ENCODE data around the gene MT1G. TPM values are rescaled to one million over a fixed set of nuclear protein-coding genes. Genes with fewer than 3 reads are reported as not detected.
"Not testable (repeated sequence)": the region's sequence is repeated elsewhere in the genome, so short reads cannot be mapped to it uniquely, and the experiment has no call there.

The MT1G gene
- total RNA-seq, 2 experiments from 2014 or later: 14.7 TPM

DNA sequence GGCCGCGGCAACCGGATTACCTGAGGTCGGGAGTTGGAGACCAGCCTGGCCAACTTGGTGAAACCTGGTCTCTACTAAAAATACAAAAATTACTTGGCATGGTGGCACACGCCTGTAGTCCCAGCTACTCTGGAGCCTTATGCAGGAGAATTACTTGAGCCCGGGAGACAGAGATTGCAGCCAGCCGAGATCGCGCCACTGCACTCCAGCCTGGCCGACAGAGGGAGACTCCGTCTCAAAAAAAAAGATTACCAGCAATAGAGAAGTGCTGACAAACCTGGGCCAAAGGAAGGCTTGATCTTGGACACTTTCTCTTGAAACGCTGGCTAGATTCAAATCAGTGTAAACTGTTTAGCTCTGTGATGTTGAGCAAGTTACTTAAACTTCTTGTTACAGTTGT, 6.1 kb upstream of the MT1G start:
- H3K4me3 Mint-ChIP-seq: no peak overlapping the region
- ATAC-seq (no peak), DNase-seq (peak; percentile 53)
- H3K27ac Mint-ChIP-seq: no peak overlapping the region
- ChIA-PET POLR2A (interaction anchor here (0.9 kb wide), 1 partner anchor 48 kb away, joined by 3 read pairs; the partner anchor contains the start of gene MT1E), CTCF (interaction anchor here (1.2 to 2.3 kb wide), 4 partner anchors 9 to 98 kb away, joined by 4 to 16 read pairs (median 4); partner anchors contain the start of gene MT1X)
- peaks cover 49% of the 10 kb centered on the region for H3K27me3 Mint-ChIP-seq
- intact Hi-C loops (cut with DNase I, micrococcal nuclease): loop anchor here in 1 of 2 experiments (1.0 kb wide), 1 partner anchor 28 kb away; no protein-coding TSS in a partner anchor
- H3K36me3 Mint-ChIP-seq (ENCODE audit: low read depth): no peaks in the 10 kb centered on the region
- no peaks in the 10 kb centered on the region for H3K9me3 Mint-ChIP-seq (ENCODE audit: low read depth)
- H3K4me1 Mint-ChIP-seq: peaks cover 19% of the 10 kb centered on the region

DNA sequence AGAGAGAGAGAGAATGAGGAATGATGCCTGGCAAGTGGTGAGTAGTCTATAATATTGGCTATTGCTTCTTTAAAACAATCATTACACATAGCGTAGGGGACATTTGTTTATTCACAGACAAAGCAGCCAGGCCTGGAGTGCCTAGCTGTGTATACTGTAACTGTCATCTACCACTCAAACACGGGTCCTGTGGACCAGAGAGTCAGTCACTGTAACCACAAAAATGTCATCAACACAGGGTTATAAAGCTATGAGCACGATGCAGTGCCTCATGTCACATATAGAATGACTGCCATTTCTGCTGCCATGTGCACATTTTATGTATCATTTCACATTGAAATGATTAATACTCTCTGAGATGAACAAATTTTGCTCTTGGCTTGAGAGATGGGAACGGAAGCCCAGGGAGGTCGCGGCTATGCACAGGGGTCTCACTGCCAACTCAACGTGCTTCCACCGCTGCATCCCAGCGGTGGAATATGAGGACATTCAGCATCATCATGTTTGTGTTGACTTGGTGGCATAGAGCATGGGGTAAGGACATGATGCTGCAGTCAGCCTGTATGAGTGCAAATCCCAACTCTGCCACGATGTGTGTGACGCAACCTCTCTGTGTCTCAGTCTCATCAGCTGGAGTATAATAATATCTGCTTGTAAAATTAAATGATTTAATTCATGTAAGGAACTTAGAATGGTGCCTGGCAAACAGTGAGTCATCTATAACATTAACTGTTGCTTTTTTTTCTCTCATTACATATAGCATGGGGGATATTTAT, 5.1 kb upstream of the MT1G start:
- H3K27ac Mint-ChIP-seq: no peak overlapping the region
- no peak overlapping the region for H3K4me3 Mint-ChIP-seq
- no peaks in the 10 kb centered on the region for H3K36me3 Mint-ChIP-seq (ENCODE audit: low read depth)
- DNase-seq: no peak
- peak; percentile 18 for ATAC-seq
- peaks cover 57% of the 10 kb centered on the region for H3K27me3 Mint-ChIP-seq
- CTCF ChIA-PET: interaction anchor here (0.5 to 2.3 kb wide), 7 partner anchors 10 to 97 kb away, joined by 3 to 16 read pairs (median 4); partner anchors contain the start of gene MT1X
- H3K4me1 Mint-ChIP-seq: peaks cover 25% of the 10 kb centered on the region
- intact Hi-C loops (cut with DNase I, micrococcal nuclease): no loop called here
- H3K9me3 Mint-ChIP-seq (ENCODE audit: low read depth): no peaks in the 10 kb centered on the region
- POLR2A ChIA-PET: interaction anchor here (0.7 kb wide), 1 partner anchor 10 kb away, joined by 3 read pairs; no protein-coding TSS in a partner anchor

DNA sequence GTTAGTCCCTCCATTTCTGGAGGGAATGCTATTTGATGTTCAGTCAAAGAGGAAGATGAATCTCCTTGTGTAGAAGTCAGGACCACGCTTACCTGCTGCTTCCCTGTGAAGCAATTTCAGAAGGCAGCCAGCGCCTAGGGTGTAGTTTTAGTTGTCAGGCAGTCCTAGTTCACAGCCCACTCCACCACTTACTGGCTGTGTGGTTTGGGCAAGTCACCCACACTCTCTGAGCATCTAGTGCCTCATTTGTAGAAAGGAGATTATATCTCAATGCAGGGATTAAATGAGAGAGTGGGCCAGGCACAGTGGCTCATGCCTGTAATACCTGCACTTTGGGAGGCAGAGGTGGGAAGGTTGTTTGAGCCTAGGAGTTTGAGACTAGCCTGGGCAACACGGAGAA, 4.3 kb upstream of the MT1G start:
- Mint-ChIP-seq H3K27me3 (peaks cover 64% of the 10 kb centered on the region), H3K4me1 (peaks cover 28% of the 10 kb centered on the region)
- ATAC-seq; intact Hi-C loops (cut with DNase I, micrococcal nuclease); H3K9me3 Mint-ChIP-seq (ENCODE audit: low read depth); DNase-seq; H3K27ac Mint-ChIP-seq; H3K4me3 Mint-ChIP-seq; H3K36me3 Mint-ChIP-seq (ENCODE audit: low read depth): not testable (repeated sequence)
- ChIA-PET CTCF (interaction anchor here (2.3 kb wide), 1 partner anchor 30 kb away, joined by 16 read pairs; no protein-coding TSS in a partner anchor), POLR2A (interaction anchor here (0.7 kb wide), 1 partner anchor 11 kb away, joined by 3 read pairs; no protein-coding TSS in a partner anchor)

DNA sequence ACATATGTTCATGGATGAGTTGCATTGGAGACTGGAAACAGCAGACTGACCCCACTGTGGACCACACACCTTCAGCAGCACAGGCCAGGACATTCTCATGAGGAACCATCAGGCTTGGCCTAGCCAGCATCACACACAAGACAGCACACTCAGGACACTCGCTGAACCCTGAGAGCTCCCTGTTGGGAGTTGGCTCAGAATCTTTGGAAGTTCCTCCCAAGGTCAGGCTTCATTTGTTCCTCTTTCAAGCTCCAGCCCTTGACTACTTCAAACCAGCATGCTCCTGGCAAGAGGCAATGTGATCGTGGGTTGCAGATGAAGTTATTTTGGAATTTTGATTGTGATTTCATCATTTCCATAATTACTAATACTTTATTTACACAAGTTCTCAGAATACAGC, 3.8 kb upstream of the MT1G start:
- POLR2A ChIA-PET; intact Hi-C loops (cut with DNase I, micrococcal nuclease); H3K4me3 Mint-ChIP-seq; H3K27ac Mint-ChIP-seq; H3K9me3 Mint-ChIP-seq (ENCODE audit: low read depth); H3K36me3 Mint-ChIP-seq (ENCODE audit: low read depth); CTCF ChIA-PET; ATAC-seq; DNase-seq: not testable (repeated sequence)
- peaks cover 67% of the 10 kb centered on the region for H3K27me3 Mint-ChIP-seq
- H3K4me1 Mint-ChIP-seq: peaks cover 28% of the 10 kb centered on the region

- H3K9me3 Mint-ChIP-seq (ENCODE audit: low read depth): no peaks in the 10 kb centered on the region
- ChIA-PET POLR2A (no interaction called here), CTCF (interaction anchor here (1.2 kb wide), 1 partner anchor 32 kb away, joined by 3 read pairs; no protein-coding TSS in a partner anchor)
- H3K4me3 Mint-ChIP-seq: no peak overlapping the region
- H3K27me3 Mint-ChIP-seq: peaks cover 76% of the 10 kb centered on the region
- DNase-seq (no peak), ATAC-seq (no peak)
- no peaks in the 10 kb centered on the region for H3K36me3 Mint-ChIP-seq (ENCODE audit: low read depth)
- intact Hi-C loops (cut with DNase I, micrococcal nuclease): no loop called here
- H3K4me1 Mint-ChIP-seq: peaks cover 23% of the 10 kb centered on the region
- H3K27ac Mint-ChIP-seq: no peak overlapping the region
Measured at GRCh38 chr16:56670620-56670934, 2.7 kb upstream of the MT1G start.

- Mint-ChIP-seq H3K4me3 (no peak overlapping the region), H3K36me3 (ENCODE audit: low read depth) (no peaks in the 10 kb centered on the region), H3K27ac (no peak overlapping the region), H3K4me1 (peaks cover 18% of the 10 kb centered on the region), H3K27me3 (peaks cover 73% of the 10 kb centered on the region), H3K9me3 (ENCODE audit: low read depth) (no peaks in the 10 kb centered on the region)
- ATAC-seq (no peak), DNase-seq (no peak)
- ChIA-PET POLR2A (interaction anchor here (0.6 to 1.0 kb wide), 3 partner anchors 12 to 746 kb away, joined by 4 to 5 read pairs (median 4); partner anchors contain the start of genes MT1X and MT2A), CTCF (interaction anchor here (1.2 kb wide), 1 partner anchor 32 kb away, joined by 3 read pairs; no protein-coding TSS in a partner anchor)
- intact Hi-C loops (cut with DNase I, micrococcal nuclease): loop anchor here (2.0 kb wide), 2 partner anchors 13 to 45 kb away; partner anchors contain the start of genes MT1E (in 1 of the 2) and MT1X (in 1 of the 2)
Measured at GRCh38 chr16:56669840-56670619, 2.2 kb upstream of the MT1G start.

DNA sequence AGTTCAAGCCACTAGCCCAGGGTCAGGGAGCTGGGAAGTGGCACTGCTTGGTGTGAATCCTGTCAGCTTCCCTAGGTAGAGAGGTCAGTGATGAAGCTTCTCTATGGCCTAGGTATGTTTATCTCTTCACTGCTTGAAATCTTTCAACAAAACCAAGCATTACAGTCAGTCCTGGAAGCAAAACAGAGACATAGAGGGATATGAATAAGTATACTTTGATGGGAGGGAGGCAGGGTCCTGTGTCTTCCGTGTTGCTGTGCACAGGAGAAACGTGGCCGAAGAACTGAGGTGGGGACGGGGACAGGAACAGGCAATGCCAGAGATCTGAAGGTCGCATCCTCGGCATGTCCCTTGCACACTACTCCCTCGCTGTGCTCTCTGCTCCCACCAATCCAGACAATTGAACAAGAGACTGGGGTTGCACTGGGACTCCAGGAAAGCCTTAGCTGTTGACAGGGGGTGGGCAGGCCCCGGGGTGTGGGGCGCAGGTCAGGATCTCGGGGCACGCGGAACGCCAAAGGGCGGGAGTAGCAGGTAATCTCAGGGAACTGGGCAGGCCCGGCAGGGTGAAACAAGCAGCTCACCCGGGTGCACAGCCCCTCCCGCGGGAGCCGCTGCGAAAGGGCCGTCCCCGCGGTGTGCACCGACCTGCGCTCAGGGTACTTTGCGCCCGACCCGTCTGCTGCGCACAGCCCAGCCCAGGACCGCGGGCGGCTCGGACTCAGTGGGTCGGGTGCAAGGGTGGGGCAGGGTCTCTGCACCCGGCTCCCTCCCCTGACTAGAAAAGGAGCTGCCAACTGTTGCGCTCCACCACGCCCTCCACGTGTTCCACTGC, 1.4 kb upstream of the MT1G start, which contains the start of gene MT1H:
Gene MT1H (plus strand): TSS at position 810 of the 835 bp plus-strand sequence. CDS start 71 bp downstream, outside the sequence.
- ChIA-PET CTCF (interaction anchor here (1.3 kb wide), 1 partner anchor 10 kb away, joined by 5 read pairs; no protein-coding TSS in a partner anchor), POLR2A (interaction anchor here (0.6 to 1.0 kb wide), 3 partner anchors 13 to 747 kb away, joined by 4 to 5 read pairs (median 4); partner anchors contain the start of genes MT1X and MT2A)
- no peak within 1 kb of the TSS for H3K27ac Mint-ChIP-seq
- H3K36me3 Mint-ChIP-seq (ENCODE audit: low read depth): no peaks in the 10 kb centered on the region
- intact Hi-C loops (cut with DNase I, micrococcal nuclease): loop anchor here (2.0 kb wide), 2 partner anchors 14 to 44 kb away; partner anchors contain the start of genes MT1E (in 1 of the 2) and MT1X (in 1 of the 2)
- peaks cover 70% of the 10 kb centered on the region for H3K27me3 Mint-ChIP-seq
- no peak within 1 kb of the TSS for H3K4me3 Mint-ChIP-seq
- DNase-seq (peak; percentile 45), ATAC-seq (peak; percentile 43)
- H3K9me3 Mint-ChIP-seq (ENCODE audit: low read depth): no peaks in the 10 kb centered on the region
- peaks cover 18% of the 10 kb centered on the region for H3K4me1 Mint-ChIP-seq

DNA sequence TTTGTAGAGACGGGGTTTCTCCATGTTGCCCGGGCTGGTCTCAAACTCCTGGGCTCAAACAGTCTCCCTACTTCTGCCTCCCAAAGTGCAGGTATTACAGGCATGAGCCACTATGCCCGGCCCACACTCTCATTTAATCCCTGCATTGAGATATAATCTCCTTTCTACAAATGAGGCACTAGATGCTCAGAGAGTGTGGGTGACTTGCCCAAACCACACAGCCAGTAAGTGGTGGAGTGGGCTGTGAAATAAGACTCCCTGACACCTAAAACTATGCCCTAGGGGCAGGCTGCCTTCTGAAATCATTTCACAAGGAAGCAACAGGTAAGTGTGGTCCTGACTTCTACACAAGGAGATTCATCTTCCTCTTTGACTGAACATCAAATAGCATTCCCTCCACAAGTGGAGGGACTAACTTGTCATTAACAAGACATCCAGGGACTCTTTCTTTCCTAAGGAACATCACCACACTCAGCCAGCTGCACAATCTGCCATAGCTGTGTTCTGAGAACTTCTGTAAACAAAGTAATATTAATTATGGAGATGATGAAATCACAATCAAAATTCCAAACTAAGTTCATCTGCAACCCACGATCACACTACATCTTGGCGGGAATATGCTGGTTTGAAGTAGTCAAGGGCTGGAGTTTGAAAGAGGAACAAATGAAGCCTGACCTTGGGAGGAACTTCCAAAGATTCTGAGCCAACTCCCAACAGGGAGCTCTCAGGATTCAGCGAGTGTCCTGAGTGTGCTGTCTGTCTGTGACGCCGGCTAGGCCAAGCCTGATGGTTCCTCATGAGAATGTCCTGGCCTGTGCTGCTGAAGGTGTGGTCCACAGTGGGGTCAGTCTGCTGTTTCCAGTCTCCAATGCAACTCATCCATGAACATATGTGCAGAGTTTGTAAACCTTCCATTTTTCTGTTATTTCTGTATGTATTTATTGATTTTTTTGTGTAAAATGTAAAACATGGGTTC, 2.3 kb downstream of the MT1G start:
- CTCF ChIA-PET, ATAC-seq, DNase-seq: not testable (repeated sequence)

DNA sequence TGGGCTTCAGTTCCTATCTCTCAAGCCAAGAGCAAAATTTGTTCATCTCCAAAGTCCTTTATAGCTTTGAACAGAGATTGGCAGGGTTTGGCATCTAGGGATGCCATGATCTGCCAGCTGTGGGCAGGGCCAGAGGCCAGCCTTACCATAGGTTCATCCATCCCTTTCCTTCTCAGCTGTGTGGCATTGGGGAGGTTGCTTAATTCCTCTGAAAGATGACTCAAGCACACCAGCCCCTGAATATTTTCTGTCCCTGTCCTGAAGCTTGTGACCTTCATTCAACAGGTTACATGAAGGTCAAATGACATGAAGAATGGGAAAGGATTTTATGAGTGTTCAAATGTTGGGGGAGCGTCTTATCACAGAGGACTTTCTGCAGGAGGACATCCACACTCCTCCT, 3.4 kb downstream of the MT1G start:
- POLR2A ChIA-PET: no interaction called here
- no peak for ATAC-seq
- peaks cover 22% of the 10 kb centered on the region for H3K4me1 Mint-ChIP-seq
- no peak overlapping the region for H3K27ac Mint-ChIP-seq
- H3K27me3 Mint-ChIP-seq: peaks cover 39% of the 10 kb centered on the region
- H3K36me3 Mint-ChIP-seq (ENCODE audit: low read depth): no peaks in the 10 kb centered on the region
- intact Hi-C loops (cut with DNase I, micrococcal nuclease): no loop called here
- DNase-seq: no peak
- no peak overlapping the region for H3K4me3 Mint-ChIP-seq
- no peaks in the 10 kb centered on the region for H3K9me3 Mint-ChIP-seq (ENCODE audit: low read depth)
- CTCF ChIA-PET: no interaction called here

More for the DNA sequence above, 2.3 kb downstream of the MT1G start:
- H3K27ac Mint-ChIP-seq; H3K36me3 Mint-ChIP-seq (ENCODE audit: low read depth); POLR2A ChIA-PET; H3K4me3 Mint-ChIP-seq; H3K9me3 Mint-ChIP-seq (ENCODE audit: low read depth); intact Hi-C loops (cut with DNase I, micrococcal nuclease): not testable (repeated sequence)
- Mint-ChIP-seq H3K27me3 (peaks cover 47% of the 10 kb centered on the region), H3K4me1 (peaks cover 26% of the 10 kb centered on the region)

All from activated CD4-positive, alpha-beta T cell treated with anti-CD3 and anti-CD28 coated beads for 36 hours (primary cell).